Gastroesophageal sphincter (tissue), 4 donors: Measurements from ENCODE around the gene REEP5. TPM values are rescaled to one million over a fixed set of nuclear protein-coding genes. Genes with fewer than 3 reads are reported as not detected.

Experiments used
- ATAC-seq: fragments of 150-250 bp; one replicate; pipeline ENCODE4 v1.9.1; 2016; ENCODE audit warnings: mild to moderate bottlenecking, moderate library complexity
- H3K27ac ChIP-seq, 4 donors: fragments of 200-600 bp; sonication (generic) in 3 of 4; 1 replicate in 3 of 4; 2 replicates in 1 of 4; pipeline ENCODE4 v1.5.1; 2016 to 2019
- H3K27me3 ChIP-seq: fragments of 200-600 bp; sonication (generic); one replicate; pipeline ENCODE4 v1.5.1; 2019
- H3K36me3 ChIP-seq, 2 donors: fragments of 200-600 bp; sonication (generic); one replicate each; pipeline ENCODE4 v1.5.1; 2019; ENCODE audit warnings: control low read depth in 1 of 2
- H3K4me1 ChIP-seq, 3 donors: fragments of 200-600 bp; sonication (generic); 1 replicate in 2 of 3; 2 replicates in 1 of 3; pipeline ENCODE4 v1.5.1; 2016 to 2019; ENCODE audit warnings: control low read depth in 2 of 3
- H3K4me3 ChIP-seq, 2 donors: fragments of 200-600 bp; sonication (generic); one replicate each; pipeline ENCODE4 v1.5.1; 2019; ENCODE audit warnings: mild to moderate bottlenecking in 1 of 2, moderate library complexity in 1 of 2
- H3K9me3 ChIP-seq, 3 donors: fragments of 200-600 bp; sonication (generic); one replicate each; pipeline ENCODE4 v1.5.1; 2017 to 2019; ENCODE audit warnings: control low read depth in 2 of 3
- CTCF ChIP-seq, 4 experiments: fragments of 200-600 bp in 2 of 4; fragments of 450-650 bp in 2 of 4; sonication (generic) in 1 of 4; IDR thresholded peaks; one replicate each; pipeline ENCODE4 v1.5.1; 2017 to 2019; ENCODE audit warnings: antibody characterized with exemption in 4 of 4, mild to moderate bottlenecking in 2 of 4, moderate library complexity in 2 of 4
- EP300 ChIP-seq: sonication (generic); formaldehyde crosslinking; IDR thresholded peaks from one replicate; pipeline ENCODE4 v1.6.1; 2017; ENCODE audit warnings: antibody characterized with exemption, mild to moderate bottlenecking
- POLR2A ChIP-seq, 2 donors: fragments of 450-650 bp; IDR thresholded peaks; one replicate each; pipeline ENCODE4 v1.6.1; 2017; ENCODE audit warnings: antibody characterized with exemption in 2 of 2, mild to moderate bottlenecking in 2 of 2, moderate library complexity in 1 of 2
- POLR2AphosphoS5 ChIP-seq: sonication (generic); formaldehyde crosslinking; IDR thresholded peaks from one replicate; pipeline ENCODE4 v1.6.1; 2017; ENCODE audit warnings: antibody characterized with exemption
- WGBS, 2 donors: methylation state at CpG; one replicate each; pipeline ENCODE4 v1.1.5; 2018; ENCODE audit warnings: low coverage in 1 of 2; 5-methylcytosine and 5-hydroxymethylcytosine counted together
- total RNA-seq, 4 donors: library from RNA; depleted of rRNA; stranded (reverse); fragments of >200 nt; gene quantifications; one replicate each; pipeline ENCODE4 v1.1.0, GENCODE V29; 2016

Gene REEP5
- total RNA-seq, 4 donors from 2014 or later: 59.6 to 81.7 (median 69.3) TPM

- WGBS, 2 donors: 97 to 100% methylated on average over 5 of the region's 5 CpGs
Observed at GRCh38 chr5:112935675-112936074, 13.6 kb upstream of the REEP5 start.

GRCh38 chr5:112934366-112934663, 12.3 kb upstream of the REEP5 start:
- no peak overlapping the region for H3K27ac ChIP-seq
- no peaks in the 10 kb centered on the region for H3K36me3 ChIP-seq
- no peak overlapping the region for H3K4me3 ChIP-seq
- ATAC-seq: no peak
- no peaks in the 10 kb centered on the region for H3K4me1 ChIP-seq
- H3K27me3 ChIP-seq: no peaks in the 10 kb centered on the region
- TF ChIP-seq CTCF (IDR thresholded peaks at IDR 0.05) (no peak), POLR2A (IDR thresholded peaks at IDR 0.05) (no peak), EP300 (no peak), POLR2AphosphoS5 (no peak)
- no peaks in the 10 kb centered on the region for H3K9me3 ChIP-seq

More at GRCh38 chr5:112935675-112936074, 13.6 kb upstream of the REEP5 start:
- Histone ChIP-seq H3K4me1 (no peaks in the 10 kb centered on the region), H3K27me3 (no peaks in the 10 kb centered on the region), H3K9me3 (no peaks in the 10 kb centered on the region), H3K27ac (no peak overlapping the region), H3K4me3 (no peak overlapping the region), H3K36me3 (no peaks in the 10 kb centered on the region)
- ATAC-seq: no peak
- TF ChIP-seq POLR2AphosphoS5 (no peak), POLR2A (IDR thresholded peaks at IDR 0.05) (no peak), CTCF (IDR thresholded peaks at IDR 0.05) (no peak), EP300 (no peak)

GRCh38 chr5:112933651-112934365, 11.8 kb upstream of the REEP5 start:
- 78 to 92% methylated on average over 1 of the region's 1 CpG for WGBS, 2 donors
- Histone ChIP-seq H3K9me3 (no peaks in the 10 kb centered on the region), H3K4me1 (no peaks in the 10 kb centered on the region), H3K4me3 (no peak overlapping the region), H3K36me3 (no peaks in the 10 kb centered on the region), H3K27me3 (no peaks in the 10 kb centered on the region), H3K27ac (no peak overlapping the region)
- TF ChIP-seq POLR2A (IDR thresholded peaks at IDR 0.05): no peak
- no peak for TF ChIP-seq EP300
- no peak for TF ChIP-seq POLR2AphosphoS5
- no peak for TF ChIP-seq CTCF (IDR thresholded peaks at IDR 0.05)
- peak; percentile 34 for ATAC-seq

- no peak overlapping the region for H3K27ac ChIP-seq
- H3K27me3 ChIP-seq: no peaks in the 10 kb centered on the region
- ATAC-seq: no peak
- H3K4me3 ChIP-seq: no peak overlapping the region
- H3K36me3 ChIP-seq: no peaks in the 10 kb centered on the region
- no peaks in the 10 kb centered on the region for H3K9me3 ChIP-seq
- TF ChIP-seq POLR2AphosphoS5 (no peak), EP300 (no peak), POLR2A (IDR thresholded peaks at IDR 0.05) (no peak), CTCF (IDR thresholded peaks at IDR 0.05) (no peak)
- 63 to 80% methylated on average over 1 of the region's 1 CpG for WGBS, 2 donors
- no peaks in the 10 kb centered on the region for H3K4me1 ChIP-seq
Observed at GRCh38 chr5:112933105-112933504, 11.1 kb upstream of the REEP5 start.

GRCh38 chr5:112931473-112931872, 9.4 kb upstream of the REEP5 start:
- Histone ChIP-seq H3K4me3 (no peak overlapping the region), H3K4me1 (no peaks in the 10 kb centered on the region), H3K9me3 (no peaks in the 10 kb centered on the region), H3K27me3 (no peaks in the 10 kb centered on the region), H3K27ac (no peak overlapping the region), H3K36me3 (no peaks in the 10 kb centered on the region)
- WGBS, 2 donors: 38 to 45% methylated on average over 2 of the region's 2 CpGs
- no peak for TF ChIP-seq EP300
- no peak for TF ChIP-seq POLR2AphosphoS5
- TF ChIP-seq CTCF (IDR thresholded peaks at IDR 0.05): no peak
- no peak for TF ChIP-seq POLR2A (IDR thresholded peaks at IDR 0.05)
- ATAC-seq: no peak
